ENCODE results near the gene ATG4D. TPM values are rescaled to one million over a fixed set of nuclear protein-coding genes. Genes with fewer than 3 reads are reported as not detected.

ATG4D gene
- total RNA-seq, 1 donor from 2014 or later, result 48.7 TPM

DNA sequence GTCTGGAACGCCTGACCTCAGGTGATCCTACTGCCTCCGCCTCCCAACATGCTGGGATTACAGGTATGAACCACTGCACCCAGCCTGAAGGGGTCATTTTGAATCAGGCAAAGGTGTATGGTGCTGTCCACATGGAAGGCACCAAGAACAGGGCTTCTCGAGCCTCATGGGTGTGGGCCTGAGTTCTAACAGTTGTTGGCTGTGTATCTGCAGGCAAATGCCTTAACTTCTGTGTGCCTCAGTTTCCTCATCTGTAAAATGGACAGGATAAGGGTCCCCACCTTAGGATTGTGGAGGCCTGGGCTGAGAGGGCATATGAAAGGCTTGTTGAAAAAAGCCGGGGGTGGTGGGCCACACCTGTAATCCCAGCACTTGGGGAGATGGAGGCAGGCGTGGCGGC lies 34.2 kb downstream of the ATG4D start:
- no peak for DNase-seq
- intact Hi-C loops (cut with micrococcal nuclease), result no loop called here
- TF ChIP-seq, protein P1, sequence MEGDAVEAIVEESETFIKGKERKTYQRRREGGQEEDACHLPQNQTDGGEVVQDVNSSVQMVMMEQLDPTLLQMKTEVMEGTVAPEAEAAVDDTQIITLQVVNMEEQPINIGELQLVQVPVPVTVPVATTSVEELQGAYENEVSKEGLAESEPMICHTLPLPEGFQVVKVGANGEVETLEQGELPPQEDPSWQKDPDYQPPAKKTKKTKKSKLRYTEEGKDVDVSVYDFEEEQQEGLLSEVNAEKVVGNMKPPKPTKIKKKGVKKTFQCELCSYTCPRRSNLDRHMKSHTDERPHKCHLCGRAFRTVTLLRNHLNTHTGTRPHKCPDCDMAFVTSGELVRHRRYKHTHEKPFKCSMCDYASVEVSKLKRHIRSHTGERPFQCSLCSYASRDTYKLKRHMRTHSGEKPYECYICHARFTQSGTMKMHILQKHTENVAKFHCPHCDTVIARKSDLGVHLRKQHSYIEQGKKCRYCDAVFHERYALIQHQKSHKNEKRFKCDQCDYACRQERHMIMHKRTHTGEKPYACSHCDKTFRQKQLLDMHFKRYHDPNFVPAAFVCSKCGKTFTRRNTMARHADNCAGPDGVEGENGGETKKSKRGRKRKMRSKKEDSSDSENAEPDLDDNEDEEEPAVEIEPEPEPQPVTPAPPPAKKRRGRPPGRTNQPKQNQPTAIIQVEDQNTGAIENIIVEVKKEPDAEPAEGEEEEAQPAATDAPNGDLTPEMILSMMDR (IDR thresholded peaks at IDR 0.05; ENCODE audit: borderline replicate concordance), result no peak
- H3K9me3 ChIP-seq (replicated peaks), result no peaks in the 10 kb centered on the region
- H3K27ac ChIP-seq (replicated peaks), result no peak overlapping the region
- peaks cover 6% of the 10 kb centered on the region for H3K27me3 ChIP-seq (ENCODE audit: low read depth)
- no peak overlapping the region for H3K4me3 ChIP-seq
- H3K4me1 ChIP-seq, result peaks cover 6% of the 10 kb centered on the region
- no peaks in the 10 kb centered on the region for H3K36me3 ChIP-seq

DNA sequence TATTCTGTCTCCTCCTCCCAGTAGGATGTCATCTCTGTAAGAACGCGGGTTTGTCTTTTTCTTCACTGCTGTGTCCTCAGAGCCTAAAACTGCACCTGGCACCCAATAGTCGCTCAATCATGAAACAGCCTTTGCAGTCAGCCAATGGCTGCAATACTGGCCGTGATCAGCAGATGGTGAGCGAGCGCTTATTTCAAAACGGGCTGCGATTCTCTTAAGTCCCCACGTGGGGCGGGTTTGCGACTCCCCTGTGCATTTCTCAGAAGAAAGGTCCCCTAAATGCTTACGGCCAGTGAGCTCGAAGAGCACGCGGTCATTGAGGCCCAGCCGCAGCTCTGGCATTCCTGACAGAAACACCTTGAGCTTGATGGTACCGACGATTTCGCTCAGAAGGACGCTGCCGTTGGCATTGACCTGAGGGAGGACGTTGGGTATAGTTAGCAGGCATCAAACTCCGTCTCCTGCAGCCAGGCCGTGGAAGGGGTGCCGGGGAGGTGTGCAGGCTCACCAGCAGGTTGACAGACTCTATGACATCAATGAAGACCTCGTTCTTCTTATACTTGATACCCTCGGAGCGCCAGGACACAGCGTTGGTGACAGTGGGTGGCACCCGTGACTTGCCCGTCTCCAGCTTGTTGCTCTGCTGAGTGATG lies 37.4 kb downstream of the ATG4D start:
- TF ChIP-seq, protein P1 (IDR thresholded peaks at IDR 0.05; ENCODE audit: borderline replicate concordance), result peak; percentile 99
- H3K4me3 ChIP-seq, result peak overlapping the region; percentile 45
- intact Hi-C loops (cut with micrococcal nuclease), result loop anchor here (5.0 kb wide), 1 partner anchor 61 kb away; no protein-coding TSS in a partner anchor
- peak; percentile 85 for DNase-seq
- H3K27ac ChIP-seq (replicated peaks), result no peak overlapping the region
- no peaks in the 10 kb centered on the region for H3K9me3 ChIP-seq (replicated peaks)
- no peaks in the 10 kb centered on the region for H3K36me3 ChIP-seq
- peaks cover 6% of the 10 kb centered on the region for H3K4me1 ChIP-seq
- H3K27me3 ChIP-seq (ENCODE audit: low read depth), result peaks cover 6% of the 10 kb centered on the region

DNA sequence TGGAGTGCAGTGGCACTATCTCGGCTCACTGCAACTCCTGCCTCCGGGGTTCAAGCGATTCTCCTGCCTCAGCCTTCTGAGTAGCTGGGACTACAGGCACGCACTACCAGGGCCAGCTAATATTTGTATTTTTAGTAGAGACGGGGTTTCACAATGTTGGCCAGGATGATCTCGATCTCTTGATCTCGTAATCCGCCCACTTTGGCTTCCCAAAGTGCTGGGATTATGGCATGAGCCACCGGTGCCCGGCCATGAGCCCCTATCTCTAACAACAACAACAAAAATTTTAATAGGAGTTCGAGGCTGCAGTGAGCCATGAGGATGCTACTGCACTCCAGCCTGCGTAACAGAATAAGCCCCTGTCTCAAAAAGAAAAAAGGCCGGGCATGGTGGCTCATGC lies 38.4 kb downstream of the ATG4D start:
- H3K27ac ChIP-seq (replicated peaks), result no peak overlapping the region
- TF ChIP-seq, protein P1 (IDR thresholded peaks at IDR 0.05; ENCODE audit: borderline replicate concordance), result no peak
- no peak overlapping the region for H3K4me3 ChIP-seq
- H3K36me3 ChIP-seq, result no peaks in the 10 kb centered on the region
- H3K4me1 ChIP-seq, result peaks cover 6% of the 10 kb centered on the region
- peaks cover 14% of the 10 kb centered on the region for H3K27me3 ChIP-seq (ENCODE audit: low read depth)
- DNase-seq, result no peak
- intact Hi-C loops (cut with micrococcal nuclease), result loop anchor here (5.0 kb wide), 1 partner anchor 60 kb away; no protein-coding TSS in a partner anchor
- H3K9me3 ChIP-seq (replicated peaks), result no peaks in the 10 kb centered on the region

DNA sequence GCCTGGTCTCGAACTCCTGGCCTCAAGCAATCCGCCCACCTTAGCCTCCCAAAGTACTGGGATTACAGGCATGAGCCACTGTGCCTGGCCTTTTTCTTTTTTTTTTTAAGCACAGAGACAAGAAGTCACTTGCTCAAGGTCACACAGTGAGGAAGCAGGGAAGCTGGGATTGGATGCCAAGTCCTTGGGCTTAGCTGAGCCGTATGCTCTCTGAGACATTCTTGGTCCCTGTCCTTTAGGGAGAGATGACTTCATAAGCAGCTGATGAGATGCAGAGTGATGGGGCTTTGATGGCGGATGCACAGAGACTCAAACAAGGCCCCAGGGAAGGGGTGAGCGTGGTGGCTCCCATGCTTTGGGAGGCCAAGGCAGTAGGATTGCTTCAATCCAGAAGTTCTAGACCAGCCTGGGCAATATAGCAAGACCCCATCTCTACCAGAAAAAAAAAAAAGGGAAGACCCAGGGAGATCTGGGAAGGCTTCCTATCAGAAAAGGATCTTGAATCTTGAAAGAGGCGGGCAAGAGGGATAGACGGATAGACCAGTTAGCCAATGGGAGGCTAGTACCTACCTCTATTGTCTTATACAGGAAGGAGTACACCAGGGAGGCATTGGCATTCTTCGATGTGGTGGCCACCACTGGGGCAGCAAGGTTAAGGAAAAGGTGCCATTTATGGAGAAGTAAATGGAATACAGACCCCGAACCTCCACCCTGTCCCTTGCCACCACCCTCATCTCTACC lies 39.5 kb downstream of the ATG4D start:
- no peak overlapping the region for H3K27ac ChIP-seq (replicated peaks)
- H3K9me3 ChIP-seq (replicated peaks), result no peaks in the 10 kb centered on the region
- H3K27me3 ChIP-seq (ENCODE audit: low read depth), result peaks cover 19% of the 10 kb centered on the region
- peaks cover 6% of the 10 kb centered on the region for H3K4me1 ChIP-seq
- no peak for DNase-seq
- intact Hi-C loops (cut with micrococcal nuclease), result loop anchor here (5.0 kb wide), 1 partner anchor 59 kb away; no protein-coding TSS in a partner anchor
- H3K4me3 ChIP-seq, result no peak overlapping the region
- no peaks in the 10 kb centered on the region for H3K36me3 ChIP-seq
- TF ChIP-seq, protein P1 (IDR thresholded peaks at IDR 0.05; ENCODE audit: borderline replicate concordance), result no peak

DNA sequence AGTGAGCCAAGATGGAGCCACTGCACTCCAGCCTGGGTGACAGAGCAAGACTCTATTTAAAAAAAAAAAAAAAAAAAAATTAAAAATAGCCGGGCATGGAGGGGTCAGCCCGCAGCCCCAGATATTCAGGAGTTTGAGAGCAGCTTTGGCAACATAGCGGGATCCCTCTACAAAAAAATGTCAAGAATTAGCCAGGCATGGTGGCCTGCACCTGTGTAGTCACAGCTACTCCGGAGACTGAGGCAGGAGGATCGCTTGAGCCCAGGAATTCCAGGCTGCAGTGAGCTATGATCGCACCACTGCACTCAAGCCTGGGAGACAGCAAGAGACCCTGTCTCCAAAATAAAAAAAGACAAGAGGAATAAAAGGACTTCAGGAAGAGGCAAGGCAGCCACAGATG lies 42.7 kb downstream of the ATG4D start:
- Histone ChIP-seq H3K27ac (replicated peaks) (no peak overlapping the region), H3K9me3 (replicated peaks) (no peaks in the 10 kb centered on the region), H3K4me1 (peaks cover 2% of the 10 kb centered on the region), H3K27me3 (ENCODE audit: low read depth) (peaks cover 39% of the 10 kb centered on the region), H3K36me3 (no peaks in the 10 kb centered on the region), H3K4me3 (no peak overlapping the region)
- DNase-seq, result no peak
- TF ChIP-seq, protein P1 (IDR thresholded peaks at IDR 0.05; ENCODE audit: borderline replicate concordance), result no peak
- intact Hi-C loops (cut with micrococcal nuclease), result no loop called here

All from left ventricle myocardium inferior (tissue), 1 donor.